GM19438 (cell line): ENCODE data around the gene BTD.
A peak's percentile ranks its signal among the peaks of the same experiment; 100 is the strongest.
"Not testable (repeated sequence)": the region's sequence is repeated elsewhere in the genome, so short reads cannot be mapped to it uniquely, and the experiment has no call there.

Experiments
- ATAC-seq: cut with Tn5 transposase; IDR thresholded peaks from one replicate; pipeline ENCODE4 v1.9.1; 2021; ENCODE audit warnings: low read depth; ENCODE audit not compliant: unreplicated experiment

Gene BTD

GRCh38 chr3:15602816-15603215, 1.3 kb downstream of the BTD start:
- not testable (repeated sequence) for ATAC-seq

- ATAC-seq: not testable (repeated sequence)
Measured at GRCh38 chr3:15604584-15604983, 3.0 kb downstream of the BTD start.

GRCh38 chr3:15606434-15606891, 4.9 kb downstream of the BTD start:
- no peak for ATAC-seq

GRCh38 chr3:15610082-15610759, 8.7 kb downstream of the BTD start:
- ATAC-seq: no peak

- no peak for ATAC-seq
Measured at GRCh38 chr3:15611018-15611417, 9.5 kb downstream of the BTD start.

GRCh38 chr3:15612001-15612400, 10.5 kb downstream of the BTD start:
- no peak for ATAC-seq

- no peak for ATAC-seq
Measured at GRCh38 chr3:15614958-15615357, 13.4 kb downstream of the BTD start.

GRCh38 chr3:15616053-15616452, 14.5 kb downstream of the BTD start:
- no peak for ATAC-seq

- not testable (repeated sequence) for ATAC-seq
Measured at GRCh38 chr3:15619659-15620464, 18.3 kb downstream of the BTD start.

- ATAC-seq: no peak
Measured at GRCh38 chr3:15623535-15624440, 22.2 kb downstream of the BTD start.

GRCh38 chr3:15628967-15629366, 27.4 kb downstream of the BTD start:
- no peak for ATAC-seq

- peak; percentile 97 for ATAC-seq
Measured at GRCh38 chr3:15629860-15630597, 28.5 kb downstream of the BTD start.

GRCh38 chr3:15630646-15631350, 29.3 kb downstream of the BTD start:
- peak; percentile 34 for ATAC-seq

- ATAC-seq: no peak
Measured at GRCh38 chr3:15631426-15632211, 30.1 kb downstream of the BTD start.

GRCh38 chr3:15632212-15632580, 30.7 kb downstream of the BTD start:
- no peak for ATAC-seq

- no peak for ATAC-seq
Measured at GRCh38 chr3:15633159-15633558, 31.6 kb downstream of the BTD start.

- no peak for ATAC-seq
Measured at GRCh38 chr3:15633766-15634598, 32.4 kb downstream of the BTD start.

- ATAC-seq: no peak
Measured at GRCh38 chr3:15634671-15635070, 33.1 kb downstream of the BTD start.
